IgD-negative memory B cell (primary cell): ENCODE measurements around the gene GRM7. TPM values are rescaled to one million over a fixed set of nuclear protein-coding genes. Genes with fewer than 3 reads are reported as not detected.

ENCODE experiments used
- H3K27ac Mint-ChIP-seq, 3 donors: one replicate each; pipeline ENCODE4 v1.8.0; 2020 to 2022; ENCODE audit warnings: mild to moderate bottlenecking in 3 of 3, mixed read lengths in 3 of 3, moderate library complexity in 1 of 3
- H3K27me3 Mint-ChIP-seq: one replicate; pipeline ENCODE4 v1.8.0; 2021; ENCODE audit warnings: mixed read lengths
- H3K36me3 Mint-ChIP-seq: one replicate; pipeline ENCODE4 v1.8.0; 2020; ENCODE audit warnings: mild to moderate bottlenecking, mixed read lengths
- H3K4me1 Mint-ChIP-seq, 3 donors: one replicate each; pipeline ENCODE4 v1.8.0; 2020 to 2022; ENCODE audit warnings: mixed read lengths in 3 of 3, mild to moderate bottlenecking in 1 of 3
- H3K4me3 Mint-ChIP-seq, 4 donors: one replicate each; pipeline ENCODE4 v1.8.0; 2020 to 2022; ENCODE audit warnings: mild to moderate bottlenecking in 4 of 4, mixed read lengths in 4 of 4, moderate library complexity in 3 of 4
- H3K9me3 Mint-ChIP-seq, 3 donors: one replicate each; pipeline ENCODE4 v1.8.0; 2020 to 2021; ENCODE audit warnings: mixed read lengths in 3 of 3, mild to moderate bottlenecking in 1 of 3
- polyA plus RNA-seq: library from polyadenylated mRNA; unstranded; fragments of 300-500 nt; fragmentation: Illumina TruSeq; gene quantifications from one replicate; pipeline ENCODE4 v1.2.3, GENCODE V29; 2021

Gene GRM7
- polyA plus RNA-seq, 1 donor from 2014 or later = not detected

DNA sequence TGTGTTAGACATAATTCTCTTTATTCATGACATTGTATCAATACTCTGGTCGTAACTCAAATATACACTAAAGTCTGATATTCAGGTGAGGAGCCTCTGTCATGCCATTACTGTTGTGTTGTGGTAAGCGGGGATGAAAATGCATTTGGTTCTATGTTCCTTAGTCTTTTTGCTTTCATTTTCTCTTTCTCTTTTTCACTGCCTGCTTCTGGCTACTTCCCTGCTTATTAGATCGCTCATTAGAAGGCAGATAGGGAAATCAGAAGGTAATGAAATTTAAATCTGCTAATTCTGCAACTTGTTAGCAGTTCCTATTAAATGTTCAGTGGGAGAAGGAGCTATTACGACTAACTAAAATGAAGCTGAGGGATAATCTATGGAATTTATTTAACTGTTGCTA lies 345.0 kb downstream of the GRM7 start:
- peaks cover 1 to 4% (median 2%) of the 10 kb centered on the region in 3 donors for H3K9me3 Mint-ChIP-seq
- no peaks in the 10 kb centered on the region for H3K27me3 Mint-ChIP-seq
- H3K27ac Mint-ChIP-seq = no peak overlapping the region
- peak overlapping the region in 3 of 4 donors; percentile 64 to 87 (median 82) for H3K4me3 Mint-ChIP-seq
- H3K4me1 Mint-ChIP-seq = peaks cover 4 to 16% (median 5%) of the 10 kb centered on the region in 3 donors
- H3K36me3 Mint-ChIP-seq = no peaks in the 10 kb centered on the region

DNA sequence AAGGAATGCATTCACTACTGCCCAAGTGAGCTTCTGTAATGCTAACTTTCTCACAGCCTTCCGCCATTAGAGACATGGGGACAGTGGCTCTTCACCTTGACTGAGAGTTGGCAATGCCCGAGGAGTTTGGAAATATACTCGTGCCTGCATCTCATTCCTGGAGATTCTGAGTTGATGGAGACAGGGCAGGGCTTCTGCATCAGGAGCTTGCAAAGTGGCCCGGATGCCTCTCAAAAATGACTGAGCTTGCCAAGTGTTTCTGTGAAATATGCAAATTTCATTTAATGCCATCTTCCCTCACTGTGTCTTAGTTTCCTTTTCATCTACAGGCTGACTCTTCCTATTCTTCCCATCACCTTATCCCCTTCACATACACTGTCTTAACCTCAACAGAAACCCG lies 346.2 kb downstream of the GRM7 start:
- H3K27me3 Mint-ChIP-seq = no peaks in the 10 kb centered on the region
- H3K9me3 Mint-ChIP-seq = peaks cover 0 to 4% (median 1%) of the 10 kb centered on the region in 3 donors
- no peaks in the 10 kb centered on the region for H3K36me3 Mint-ChIP-seq
- H3K4me1 Mint-ChIP-seq = peaks cover 4 to 16% (median 5%) of the 10 kb centered on the region in 3 donors
- H3K4me3 Mint-ChIP-seq = no peak overlapping the region
- no peak overlapping the region for H3K27ac Mint-ChIP-seq

DNA sequence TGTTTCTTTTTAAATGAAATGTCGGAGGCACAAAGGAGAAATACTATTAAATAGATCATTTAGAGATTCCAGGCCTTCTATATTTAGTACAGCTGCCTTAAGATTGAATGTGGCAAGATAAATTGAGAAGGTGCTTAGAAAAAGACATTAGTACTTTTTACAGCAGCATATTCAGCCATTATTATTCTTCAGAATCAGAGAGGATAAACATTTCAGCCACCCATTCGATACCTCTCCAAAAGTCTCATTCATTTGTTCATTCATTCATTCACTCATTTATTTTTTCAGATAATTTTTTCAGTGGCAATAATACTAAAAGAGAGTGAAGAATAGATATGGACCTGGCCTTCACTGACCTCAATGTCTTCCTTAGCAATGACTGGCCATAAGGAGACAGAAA lies 347.0 kb downstream of the GRM7 start:
- Mint-ChIP-seq H3K27me3 (no peaks in the 10 kb centered on the region), H3K9me3 (peaks cover 0 to 4% (median 1%) of the 10 kb centered on the region in 3 donors), H3K27ac (no peak overlapping the region), H3K4me1 (peaks cover 4 to 16% (median 5%) of the 10 kb centered on the region in 3 donors), H3K4me3 (no peak overlapping the region), H3K36me3 (no peaks in the 10 kb centered on the region)

DNA sequence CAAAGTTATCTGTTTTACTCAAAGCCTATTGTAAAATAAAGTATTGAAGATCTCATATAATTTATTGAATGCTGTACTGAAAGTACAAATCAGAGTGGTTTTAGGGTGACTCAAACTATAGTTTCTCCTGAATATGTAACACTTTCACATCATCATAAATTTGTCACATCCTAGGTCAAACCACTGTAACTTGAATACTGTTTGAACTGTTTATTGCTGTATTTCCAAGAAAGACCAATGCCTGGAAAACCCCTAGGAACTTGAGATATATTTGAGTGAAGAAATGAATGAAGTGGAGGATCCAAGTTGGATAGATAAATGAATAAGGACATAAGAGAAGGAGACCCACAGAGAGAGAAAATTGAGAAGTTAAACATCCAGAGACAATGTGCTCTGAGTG lies 348.2 kb downstream of the GRM7 start:
- Mint-ChIP-seq H3K27me3 (no peaks in the 10 kb centered on the region), H3K36me3 (no peaks in the 10 kb centered on the region), H3K27ac (no peak overlapping the region), H3K4me3 (no peak overlapping the region), H3K4me1 (peaks cover 4 to 16% (median 5%) of the 10 kb centered on the region in 3 donors), H3K9me3 (peaks cover 0 to 4% (median 1%) of the 10 kb centered on the region in 3 donors)

DNA sequence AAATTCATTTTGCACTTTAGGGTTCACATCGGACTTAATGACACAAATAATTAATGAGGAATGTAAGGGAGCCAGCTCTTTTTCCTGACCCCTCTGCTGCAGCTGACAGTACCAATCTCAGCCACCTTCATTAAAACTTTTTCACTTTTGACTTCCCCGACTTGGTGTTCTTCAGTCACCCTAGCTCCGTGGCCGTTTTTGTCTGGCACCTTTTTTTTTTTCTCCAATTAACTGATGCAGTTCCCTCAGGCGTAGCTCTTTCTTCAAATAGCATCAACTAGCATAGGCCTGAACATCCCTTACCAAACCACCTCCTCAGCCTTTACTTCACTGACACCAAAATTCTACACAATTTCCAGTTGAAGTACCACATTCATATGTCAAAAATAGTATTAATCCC lies 350.8 kb downstream of the GRM7 start:
- Mint-ChIP-seq H3K36me3 (no peaks in the 10 kb centered on the region), H3K4me3 (no peak overlapping the region), H3K4me1 (peaks cover 0 to 5% (median 4%) of the 10 kb centered on the region in 3 donors), H3K27me3 (no peaks in the 10 kb centered on the region), H3K9me3 (no peaks in the 10 kb centered on the region), H3K27ac (no peak overlapping the region)

DNA sequence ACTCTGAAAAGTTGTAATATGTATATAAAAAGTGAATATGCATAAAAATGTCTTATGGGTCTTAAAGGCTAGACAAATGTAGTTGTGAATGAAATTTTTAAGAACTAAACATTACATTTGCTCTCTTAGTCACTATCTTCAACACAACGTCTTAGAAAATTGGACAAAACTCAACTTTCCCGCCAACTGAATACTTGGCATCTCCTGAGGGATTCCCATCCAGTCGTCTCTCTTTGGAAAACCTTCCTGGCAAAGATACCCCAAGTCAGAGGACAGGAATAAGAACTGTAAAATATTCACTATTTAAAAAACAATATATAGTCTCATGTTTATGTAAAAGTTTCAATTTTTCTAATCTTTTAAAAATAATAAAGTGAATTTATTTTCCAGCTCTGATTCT lies 354.8 kb downstream of the GRM7 start:
- Mint-ChIP-seq H3K4me1 (no peaks in the 10 kb centered on the region), H3K9me3 (no peaks in the 10 kb centered on the region), H3K27ac (no peak overlapping the region), H3K27me3 (no peaks in the 10 kb centered on the region), H3K36me3 (no peaks in the 10 kb centered on the region), H3K4me3 (no peak overlapping the region)

DNA sequence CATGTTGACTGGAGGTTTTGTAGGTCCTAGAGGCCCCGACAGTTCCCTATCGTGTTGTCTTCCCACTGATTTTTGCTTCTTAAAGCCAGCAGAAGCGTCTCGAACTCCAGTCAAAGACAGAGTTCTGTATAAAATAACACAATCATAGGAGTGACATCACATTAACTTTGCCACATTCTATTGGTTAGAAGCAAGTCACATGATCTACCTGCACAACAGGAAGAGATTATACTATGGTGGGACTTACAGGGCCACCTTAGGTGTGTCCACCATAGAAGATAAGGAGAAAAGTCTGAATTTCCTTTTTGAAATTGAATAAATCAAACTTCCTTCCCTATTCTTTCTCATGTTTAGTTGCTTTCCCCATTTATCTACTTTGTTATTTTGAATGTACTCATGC lies 365.5 kb downstream of the GRM7 start:
- H3K36me3 Mint-ChIP-seq = no peaks in the 10 kb centered on the region
- H3K9me3 Mint-ChIP-seq = peaks cover 0 to 5% (median 3%) of the 10 kb centered on the region in 3 donors
- H3K4me1 Mint-ChIP-seq = no peaks in the 10 kb centered on the region
- no peaks in the 10 kb centered on the region for H3K27me3 Mint-ChIP-seq
- H3K27ac Mint-ChIP-seq = no peak overlapping the region
- no peak overlapping the region for H3K4me3 Mint-ChIP-seq

DNA sequence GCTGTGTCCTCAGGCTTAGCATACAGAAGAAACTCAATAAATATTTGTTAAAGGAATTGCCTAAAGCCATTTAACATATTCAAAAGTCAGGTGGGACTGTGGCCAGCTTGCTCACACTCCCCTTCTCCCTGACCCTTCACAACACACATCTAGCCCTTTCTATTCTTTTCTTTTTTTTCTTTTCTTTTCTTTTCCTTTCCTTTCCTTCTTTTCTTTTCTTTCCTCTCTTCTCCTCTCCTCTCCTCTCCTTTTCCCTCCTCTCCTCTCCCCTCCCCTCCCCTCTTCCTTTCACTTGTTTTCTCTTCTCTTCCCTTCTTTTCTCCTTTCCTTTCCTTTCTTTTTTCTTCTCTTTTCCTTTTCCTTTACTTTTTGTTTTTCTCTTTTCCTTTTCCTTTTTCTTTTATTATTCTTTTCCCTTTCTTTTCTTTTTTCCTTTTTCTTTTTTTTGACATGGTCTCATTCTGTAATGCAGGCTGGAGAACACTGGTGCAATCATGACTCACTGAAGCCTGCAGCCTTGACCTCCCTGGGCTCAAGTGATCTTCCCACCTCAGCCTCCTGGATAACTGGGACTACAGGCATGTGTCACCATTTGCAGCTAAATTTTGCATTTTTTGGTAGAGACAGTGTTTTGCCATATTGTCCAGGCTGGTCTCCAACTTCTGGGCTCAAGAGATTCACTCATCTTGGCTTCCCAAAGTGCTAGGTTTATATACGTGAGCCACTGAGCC lies 377.8 kb downstream of the GRM7 start:
- Mint-ChIP-seq H3K27me3 (no peaks in the 10 kb centered on the region), H3K4me1 (no peaks in the 10 kb centered on the region), H3K27ac (no peak overlapping the region), H3K9me3 (peaks cover 0 to 5% (median 3%) of the 10 kb centered on the region in 3 donors), H3K4me3 (no peak overlapping the region), H3K36me3 (no peaks in the 10 kb centered on the region)

DNA sequence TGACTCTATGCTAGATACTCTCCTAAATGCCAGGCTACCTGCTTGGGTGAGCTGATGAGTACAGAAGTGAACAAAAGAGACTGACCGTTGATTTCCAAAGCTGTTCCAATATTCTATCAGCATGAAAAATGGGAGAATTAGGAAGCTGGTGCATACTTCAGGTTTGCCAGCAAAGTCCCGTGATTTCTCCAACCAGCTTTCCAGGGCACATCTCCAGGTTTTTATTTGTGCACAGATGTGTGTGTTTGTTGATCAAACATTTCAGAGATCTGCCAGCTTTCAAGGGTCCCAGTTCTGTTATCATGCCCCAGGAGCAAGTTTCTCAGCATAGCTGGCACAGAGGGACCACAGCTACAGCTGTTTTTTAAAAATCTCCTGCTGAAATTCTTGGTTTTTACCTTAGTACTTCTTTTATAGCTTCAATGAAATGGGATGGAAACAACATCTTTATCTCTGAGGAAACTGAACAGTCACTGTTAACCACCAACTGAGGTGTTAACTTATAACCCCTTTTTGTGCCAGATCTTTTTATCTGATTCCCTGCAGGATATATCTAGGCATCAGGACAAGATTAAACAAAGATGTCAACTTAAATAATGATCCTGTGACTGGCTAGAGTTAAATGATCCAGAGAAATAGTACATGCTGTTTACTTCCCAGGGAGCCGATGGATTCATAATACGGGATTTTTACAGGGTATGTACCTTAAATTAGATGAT lies 380.8 kb downstream of the GRM7 start:
- H3K4me3 Mint-ChIP-seq = no peak overlapping the region
- no peaks in the 10 kb centered on the region for H3K36me3 Mint-ChIP-seq
- H3K27me3 Mint-ChIP-seq = no peaks in the 10 kb centered on the region
- no peak overlapping the region for H3K27ac Mint-ChIP-seq
- H3K4me1 Mint-ChIP-seq = no peaks in the 10 kb centered on the region
- H3K9me3 Mint-ChIP-seq = peaks cover 3 to 5% (median 4%) of the 10 kb centered on the region in 3 donors

DNA sequence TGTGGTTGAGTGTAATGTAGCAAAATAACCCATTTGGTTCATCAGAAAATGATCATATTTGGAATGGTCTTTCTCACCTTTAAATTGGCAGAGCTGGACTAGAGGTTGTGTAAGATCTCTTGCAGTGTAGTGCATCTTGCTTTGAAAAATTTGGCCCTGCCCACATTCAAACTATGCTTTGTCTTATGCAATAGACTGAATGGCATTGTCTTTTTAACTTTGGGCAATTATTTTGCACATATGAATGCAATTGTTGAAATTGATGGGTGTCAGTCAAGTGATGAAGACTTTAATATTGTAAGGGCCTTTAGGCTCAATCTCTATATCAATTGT lies 381.4 kb downstream of the GRM7 start:
- peaks cover 3 to 4% (median 4%) of the 10 kb centered on the region in 3 donors for H3K9me3 Mint-ChIP-seq
- H3K36me3 Mint-ChIP-seq = no peaks in the 10 kb centered on the region
- no peaks in the 10 kb centered on the region for H3K4me1 Mint-ChIP-seq
- no peak overlapping the region for H3K27ac Mint-ChIP-seq
- H3K27me3 Mint-ChIP-seq = no peaks in the 10 kb centered on the region
- no peak overlapping the region for H3K4me3 Mint-ChIP-seq

DNA sequence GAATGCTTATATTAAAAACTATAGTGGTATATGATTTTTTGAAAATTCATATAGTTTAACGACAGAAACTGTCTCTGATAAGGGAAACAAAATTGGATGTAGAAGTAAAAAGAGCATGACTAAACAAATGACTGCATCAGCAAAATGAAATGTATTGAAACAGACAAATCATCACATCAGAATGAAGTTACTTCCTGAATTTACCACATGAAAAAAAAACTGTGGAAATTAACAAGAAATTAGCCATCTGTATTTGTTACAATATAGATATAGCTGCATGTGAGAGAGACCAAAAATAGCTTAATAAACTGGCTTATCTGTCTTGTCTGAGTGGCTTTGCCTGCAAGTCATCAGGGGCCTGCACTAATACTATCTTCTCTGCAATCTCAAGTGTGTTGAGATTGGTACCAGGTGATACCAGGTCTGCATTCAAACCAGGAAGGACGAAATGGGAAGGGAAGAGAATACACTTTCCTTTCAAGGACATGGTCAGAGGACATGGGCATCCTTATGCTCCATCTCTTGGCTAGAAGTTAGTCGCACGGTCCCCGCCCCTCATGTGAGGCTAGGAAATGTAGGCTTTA lies 388.7 kb downstream of the GRM7 start:
- no peaks in the 10 kb centered on the region for H3K4me1 Mint-ChIP-seq
- no peak overlapping the region for H3K27ac Mint-ChIP-seq
- H3K27me3 Mint-ChIP-seq = no peaks in the 10 kb centered on the region

DNA sequence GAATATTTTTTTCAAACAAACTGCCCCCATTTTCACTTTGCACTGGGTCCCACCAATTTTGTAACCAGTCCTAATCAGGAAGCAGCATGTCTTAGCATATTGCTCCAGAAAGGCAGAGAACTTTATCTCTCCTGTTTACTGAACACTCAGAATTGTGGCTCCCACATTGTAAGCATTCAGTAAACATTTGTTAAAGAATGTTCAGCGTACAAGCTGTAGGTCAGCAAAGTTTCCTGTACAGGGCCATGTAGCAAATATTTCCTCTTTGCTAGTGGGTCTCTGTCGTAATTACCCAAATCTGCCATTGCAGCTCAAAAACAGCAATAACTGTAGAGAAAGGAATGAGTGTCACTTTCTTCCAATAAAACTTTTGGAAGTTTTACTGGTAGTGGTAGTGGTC lies 393.3 kb downstream of the GRM7 start:
- Mint-ChIP-seq H3K27me3 (no peaks in the 10 kb centered on the region), H3K4me1 (no peaks in the 10 kb centered on the region), H3K4me3 (no peak overlapping the region)

More for the DNA sequence above, 388.7 kb downstream of the GRM7 start:
- H3K9me3 Mint-ChIP-seq = peaks cover 4 to 8% (median 4%) of the 10 kb centered on the region in 3 donors
- no peak overlapping the region for H3K4me3 Mint-ChIP-seq
- H3K36me3 Mint-ChIP-seq = no peaks in the 10 kb centered on the region

DNA sequence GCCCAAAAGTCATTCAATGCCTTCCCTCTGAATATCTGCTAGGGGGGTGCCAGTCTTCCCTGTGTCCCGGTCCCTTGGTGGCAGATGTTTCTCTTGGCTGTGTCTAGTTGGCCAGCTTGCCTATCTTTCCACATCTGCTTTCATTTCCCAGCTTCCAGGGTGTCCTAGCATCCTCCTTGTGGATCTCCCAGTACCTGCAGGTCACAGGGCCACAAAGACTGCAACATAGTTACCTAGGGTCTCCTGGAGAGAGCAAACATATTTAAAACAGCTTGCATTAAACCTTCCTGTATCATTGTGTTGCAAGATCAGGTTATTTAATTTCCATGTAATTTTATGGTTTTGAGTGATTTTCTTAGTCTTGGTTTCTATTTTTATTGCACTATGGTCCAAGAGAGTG lies 400.1 kb downstream of the GRM7 start:
- Mint-ChIP-seq H3K27me3 (no peaks in the 10 kb centered on the region), H3K4me3 (no peak overlapping the region), H3K9me3 (peaks cover 0 to 6% (median 5%) of the 10 kb centered on the region in 3 donors), H3K4me1 (no peaks in the 10 kb centered on the region), H3K27ac (no peak overlapping the region), H3K36me3 (no peaks in the 10 kb centered on the region)

More for the DNA sequence above, 393.3 kb downstream of the GRM7 start:
- H3K9me3 Mint-ChIP-seq = peaks cover 2 to 9% (median 6%) of the 10 kb centered on the region in 3 donors
- H3K36me3 Mint-ChIP-seq = no peaks in the 10 kb centered on the region
- no peak overlapping the region for H3K27ac Mint-ChIP-seq

DNA sequence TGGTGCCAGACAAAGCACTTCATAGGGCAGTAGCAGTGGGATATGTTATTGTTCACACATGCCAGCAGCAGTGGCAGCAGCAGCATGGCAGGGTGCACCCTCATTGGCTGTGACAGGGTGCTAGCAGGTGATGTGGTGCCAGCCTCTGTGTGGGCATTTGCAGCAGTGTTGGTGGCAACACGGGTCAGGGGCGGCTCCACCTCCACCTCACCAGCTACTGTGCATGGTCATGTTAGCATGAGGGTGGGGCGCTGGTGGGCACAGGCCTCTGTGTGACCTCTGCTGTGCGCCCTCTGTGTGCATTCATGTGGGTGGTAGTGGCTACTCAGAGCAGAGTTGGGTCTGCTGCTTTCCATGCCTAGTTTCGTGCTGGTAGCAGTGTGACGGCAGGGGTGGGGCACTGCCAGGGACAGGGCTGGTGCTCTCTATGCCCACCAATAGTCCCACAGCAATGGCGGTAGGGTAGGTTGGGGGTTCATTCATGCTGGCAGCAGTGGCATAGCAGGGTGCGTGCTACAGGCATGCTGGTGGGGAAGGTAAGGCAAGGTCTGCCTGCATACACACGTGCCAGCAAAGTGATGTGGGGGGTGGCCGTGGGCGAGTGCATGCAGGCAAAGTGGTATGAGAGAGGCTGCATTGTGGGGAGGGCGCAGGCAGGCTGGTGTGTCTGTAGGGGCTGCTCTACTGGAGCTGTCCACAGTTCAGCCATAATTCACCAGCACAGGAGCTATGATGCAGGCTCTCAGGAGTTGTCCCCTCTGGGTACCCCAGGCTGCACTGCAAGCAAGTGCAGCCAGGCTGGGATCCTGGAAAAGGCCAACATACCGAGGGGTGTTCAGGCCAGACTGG lies 402.7 kb downstream of the GRM7 start:
- H3K27ac Mint-ChIP-seq = no peak overlapping the region
- H3K4me3 Mint-ChIP-seq = no peak overlapping the region
- no peaks in the 10 kb centered on the region for H3K4me1 Mint-ChIP-seq
- H3K27me3 Mint-ChIP-seq = no peaks in the 10 kb centered on the region
- no peaks in the 10 kb centered on the region for H3K36me3 Mint-ChIP-seq
- H3K9me3 Mint-ChIP-seq = peaks cover 0 to 2% (median 0%) of the 10 kb centered on the region in 3 donors

DNA sequence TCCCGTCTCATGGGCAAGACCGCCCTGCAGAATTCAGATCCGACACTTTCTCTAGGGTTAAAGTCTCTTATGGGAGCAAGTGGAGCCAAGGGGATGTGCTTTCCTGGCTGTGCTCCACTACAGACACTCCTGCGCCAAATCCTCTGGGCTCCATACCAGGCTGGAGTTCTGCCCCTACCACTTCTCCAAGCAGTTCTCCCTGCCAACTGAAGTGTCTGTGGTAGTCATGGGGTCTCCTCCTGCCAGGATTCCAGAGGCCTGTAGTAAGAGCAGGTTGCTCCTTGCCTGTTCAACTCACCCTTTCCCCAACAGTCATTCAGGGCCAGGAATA lies 403.2 kb downstream of the GRM7 start:
- Mint-ChIP-seq H3K36me3 (no peaks in the 10 kb centered on the region), H3K27ac (no peak overlapping the region), H3K9me3 (peaks cover 0 to 2% (median 0%) of the 10 kb centered on the region in 3 donors), H3K4me3 (no peak overlapping the region), H3K27me3 (no peaks in the 10 kb centered on the region), H3K4me1 (no peaks in the 10 kb centered on the region)
